Measurements from ENCODE around the gene FIZ1.

DNA sequence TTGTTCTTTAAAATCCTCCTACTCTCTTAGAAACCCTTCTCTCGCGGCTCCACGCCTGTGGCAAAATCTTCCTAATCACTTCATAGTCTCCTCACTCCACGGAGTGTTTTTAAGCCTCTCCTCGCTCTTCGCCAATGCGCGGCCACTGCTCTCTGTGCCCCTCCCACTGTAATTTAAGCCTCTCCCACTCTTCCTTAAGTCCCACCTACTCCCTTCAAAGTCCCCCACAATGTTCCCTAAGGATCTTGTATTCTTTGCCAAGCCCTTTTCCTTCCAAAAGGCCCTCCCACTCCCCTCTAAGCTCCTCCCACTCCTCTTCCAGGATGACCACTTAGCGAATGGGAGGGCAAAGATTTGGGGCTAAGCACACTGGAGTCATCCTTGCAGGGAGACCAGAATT lies 1.3 kb downstream of the FIZ1 start:
- TF ChIP-seq, protein P1, sequence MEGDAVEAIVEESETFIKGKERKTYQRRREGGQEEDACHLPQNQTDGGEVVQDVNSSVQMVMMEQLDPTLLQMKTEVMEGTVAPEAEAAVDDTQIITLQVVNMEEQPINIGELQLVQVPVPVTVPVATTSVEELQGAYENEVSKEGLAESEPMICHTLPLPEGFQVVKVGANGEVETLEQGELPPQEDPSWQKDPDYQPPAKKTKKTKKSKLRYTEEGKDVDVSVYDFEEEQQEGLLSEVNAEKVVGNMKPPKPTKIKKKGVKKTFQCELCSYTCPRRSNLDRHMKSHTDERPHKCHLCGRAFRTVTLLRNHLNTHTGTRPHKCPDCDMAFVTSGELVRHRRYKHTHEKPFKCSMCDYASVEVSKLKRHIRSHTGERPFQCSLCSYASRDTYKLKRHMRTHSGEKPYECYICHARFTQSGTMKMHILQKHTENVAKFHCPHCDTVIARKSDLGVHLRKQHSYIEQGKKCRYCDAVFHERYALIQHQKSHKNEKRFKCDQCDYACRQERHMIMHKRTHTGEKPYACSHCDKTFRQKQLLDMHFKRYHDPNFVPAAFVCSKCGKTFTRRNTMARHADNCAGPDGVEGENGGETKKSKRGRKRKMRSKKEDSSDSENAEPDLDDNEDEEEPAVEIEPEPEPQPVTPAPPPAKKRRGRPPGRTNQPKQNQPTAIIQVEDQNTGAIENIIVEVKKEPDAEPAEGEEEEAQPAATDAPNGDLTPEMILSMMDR (IDR thresholded peaks at IDR 0.05): no peak
- TF ChIP-seq POLR2A (IDR thresholded peaks at IDR 0.05) (no peak), EP300 (IDR thresholded peaks at IDR 0.05) (no peak), POLR2AphosphoS5 (IDR thresholded peaks at IDR 0.05) (no peak)
